PC-9 (cell line): ENCODE measurements around the gene ZNF691. TPM values are rescaled to one million over a fixed set of nuclear protein-coding genes. Genes with fewer than 3 reads are reported as not detected.
A peak's percentile ranks its signal among the peaks of the same experiment; 100 is the strongest.

Experiments used
- BruUV-seq: library from RNA; stranded (reverse); fragments of 400-500 nt; replicated peaks from 2 replicates; lab custom pipeline; 2021; lab: Mats Ljungman, UMichigan
- CTCF ChIA-PET: fragments of 300-600 bp; sonication (Branson Sonifier 250); formaldehyde crosslinking; loops from one replicate; lab custom pipeline; 2022; ENCODE audit warnings: antibody characterized with exemption; lab: Charles Lee
- POLR2A ChIA-PET: fragments of 300-600 bp; sonication (Branson Sonifier 250); formaldehyde crosslinking; loops from one replicate; lab custom pipeline; 2022; ENCODE audit warnings: antibody characterized with exemption; ENCODE audit not compliant: unreplicated experiment; lab: Charles Lee
- DNase-seq, 2 experiments: peaks; one replicate each; pipeline versions ENCODE4 v3.0.0 to v3.0.0-alpha.2; 2015 to 2022; ENCODE audit warnings: mixed read lengths in 1 of 2
- H2AFZ ChIP-seq: fragments of 200-600 bp; sonication (generic); 2 replicates; pipeline ENCODE4 v1.8.1; 2017; ENCODE audit warnings: antibody characterized with exemption
- H3F3A ChIP-seq: fragments of 200-600 bp; sonication (generic); 2 replicates; pipeline ENCODE4 v1.8.1; 2017; ENCODE audit warnings: antibody characterized with exemption, mild to moderate bottlenecking, low read depth; ENCODE audit not compliant: insufficient read depth
- H3K27ac ChIP-seq: fragments of 200-600 bp; sonication (generic); 2 replicates; pipeline ENCODE4 v1.6.1; 2016; ENCODE audit warnings: mixed run types
- H3K27me3 ChIP-seq: fragments of 200-600 bp; sonication (generic); 2 replicates; pipeline ENCODE4 v1.6.1; 2016; ENCODE audit warnings: low read depth, mixed run types; ENCODE audit not compliant: insufficient read depth
- H3K36me3 ChIP-seq: fragments of 200-600 bp; sonication (generic); 2 replicates; pipeline ENCODE4 v1.6.1; 2016; ENCODE audit warnings: low read depth, mixed run types
- H3K4me1 ChIP-seq: fragments of 200-600 bp; sonication (generic); replicated peaks from 2 replicates; pipeline ENCODE4 v1.6.1; 2016; ENCODE audit warnings: mixed run types; ENCODE audit not compliant: insufficient read depth
- H3K4me2 ChIP-seq: fragments of 200-600 bp; sonication (generic); 2 replicates; pipeline ENCODE4 v1.6.1; 2017; ENCODE audit warnings: mixed run types
- H3K4me3 ChIP-seq: fragments of 200-600 bp; sonication (generic); 2 replicates; pipeline ENCODE4 v1.6.1; 2016; ENCODE audit warnings: mixed run types
- H3K79me2 ChIP-seq: fragments of 200-600 bp; sonication (generic); 2 replicates; pipeline ENCODE4 v1.6.1; 2017; ENCODE audit warnings: low read depth, mixed run types
- H3K9me2 ChIP-seq: fragments of 200-600 bp; sonication (generic); 2 replicates; pipeline ENCODE4 v1.8.1; 2017; ENCODE audit warnings: mild to moderate bottlenecking; ENCODE audit not compliant: insufficient read depth
- H3K9me3 ChIP-seq: fragments of 200-600 bp; sonication (generic); 2 replicates; pipeline ENCODE4 v1.8.1; 2016; ENCODE audit warnings: low read depth; ENCODE audit not compliant: insufficient read depth
- H4K20me1 ChIP-seq: fragments of 200-600 bp; sonication (generic); 2 replicates; pipeline ENCODE4 v1.8.1; 2017; ENCODE audit not compliant: insufficient read depth
- EZH2 ChIP-seq: fragments of 200-600 bp; sonication (generic); IDR thresholded peaks from 2 replicates; pipeline ENCODE4 v1.8.0; 2017; ENCODE audit warnings: antibody characterized with exemption, low read depth
- intact Hi-C: fragments of 100-400 bp; cut with micrococcal nuclease; formaldehyde crosslinking; loops from one replicate; pipeline ENCODE4 v1.10.0; 2022; ENCODE audit not compliant: unreplicated experiment
- total RNA-seq: library from RNA; stranded (reverse); gene quantifications from 2 replicates; pipeline ENCODE4 v1.2.3, GENCODE V29; 2021
- TF ChIP-seq, protein P1 (sequence below): fragments of 200-600 bp; sonication (generic); conservative IDR thresholded peaks from 2 replicates; pipeline ENCODE4 v1.6.1; 2017; ENCODE audit warnings: mixed run types, antibody characterized with exemption, mild to moderate bottlenecking, moderate library complexity

The ZNF691 gene
- total RNA-seq, 1 experiment from 2014 or later = 11.4 TPM

DNA sequence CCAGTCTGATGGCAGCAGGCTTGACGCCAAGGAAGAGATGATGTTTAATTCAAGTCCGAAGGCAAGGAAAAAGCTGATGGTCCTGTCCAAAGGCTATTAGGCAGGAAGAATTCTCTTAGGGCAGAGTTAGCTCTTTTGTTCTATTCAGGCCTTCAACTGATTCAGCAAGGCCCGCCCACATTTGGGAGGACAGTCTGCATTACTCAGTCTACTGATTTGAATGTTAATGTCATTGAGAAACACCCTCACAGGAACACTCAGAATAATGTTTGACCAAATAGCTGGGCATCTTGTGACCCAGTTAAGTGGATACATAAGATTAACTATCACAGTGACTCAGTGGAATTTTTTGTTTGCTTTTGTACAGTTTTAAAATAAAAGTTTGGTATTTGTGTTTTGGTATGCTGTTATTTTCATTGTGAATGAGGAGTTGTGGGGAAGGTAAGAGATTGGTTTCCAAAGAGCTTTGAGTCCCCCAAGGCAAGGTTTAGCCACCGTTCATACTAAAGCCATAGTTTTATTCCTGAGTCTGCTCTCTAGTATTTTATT is 1.7 kb upstream of the ZNF691 start:
- Histone ChIP-seq H3K27ac (no peak overlapping the region), H3K36me3 (peaks cover 6% of the 10 kb centered on the region)
- POLR2A ChIA-PET = no interaction called here

GRCh38 chr1:42845193-42845592 is 1.2 kb upstream of the ZNF691 start:
- CTCF ChIA-PET = interaction anchor here (1.4 kb wide), 1 partner anchor 78 kb away, joined by 3 read pairs; no protein-coding TSS in a partner anchor
- no peak overlapping the region for H3K4me3 ChIP-seq
- POLR2A ChIA-PET = no interaction called here

More for the DNA sequence above, 1.7 kb upstream of the ZNF691 start:
- Histone ChIP-seq H3K79me2 (peaks cover 14% of the 10 kb centered on the region), H2AFZ (no peak overlapping the region), H3K9me3 (no peaks in the 10 kb centered on the region; the same call in 1 of the 2 replicates), H3K9me2 (no peaks in the 10 kb centered on the region), H3K4me3 (no peak overlapping the region), H4K20me1 (no peaks in the 10 kb centered on the region), H3K4me2 (no peak overlapping the region), H3F3A (peaks cover 21% of the 10 kb centered on the region; the same call in 1 of the 2 replicates), H3K27me3 (no peaks in the 10 kb centered on the region), H3K4me1 (peaks cover 21% of the 10 kb centered on the region)
- BruUV-seq = no TSS peak
- intact Hi-C loops = no loop called here
- peak in 1 of 2 experiments; percentile 41 for DNase-seq
- CTCF ChIA-PET = no interaction called here
- TF ChIP-seq EZH2 = no peak
- TF ChIP-seq, protein P1, sequence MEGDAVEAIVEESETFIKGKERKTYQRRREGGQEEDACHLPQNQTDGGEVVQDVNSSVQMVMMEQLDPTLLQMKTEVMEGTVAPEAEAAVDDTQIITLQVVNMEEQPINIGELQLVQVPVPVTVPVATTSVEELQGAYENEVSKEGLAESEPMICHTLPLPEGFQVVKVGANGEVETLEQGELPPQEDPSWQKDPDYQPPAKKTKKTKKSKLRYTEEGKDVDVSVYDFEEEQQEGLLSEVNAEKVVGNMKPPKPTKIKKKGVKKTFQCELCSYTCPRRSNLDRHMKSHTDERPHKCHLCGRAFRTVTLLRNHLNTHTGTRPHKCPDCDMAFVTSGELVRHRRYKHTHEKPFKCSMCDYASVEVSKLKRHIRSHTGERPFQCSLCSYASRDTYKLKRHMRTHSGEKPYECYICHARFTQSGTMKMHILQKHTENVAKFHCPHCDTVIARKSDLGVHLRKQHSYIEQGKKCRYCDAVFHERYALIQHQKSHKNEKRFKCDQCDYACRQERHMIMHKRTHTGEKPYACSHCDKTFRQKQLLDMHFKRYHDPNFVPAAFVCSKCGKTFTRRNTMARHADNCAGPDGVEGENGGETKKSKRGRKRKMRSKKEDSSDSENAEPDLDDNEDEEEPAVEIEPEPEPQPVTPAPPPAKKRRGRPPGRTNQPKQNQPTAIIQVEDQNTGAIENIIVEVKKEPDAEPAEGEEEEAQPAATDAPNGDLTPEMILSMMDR = no peak

DNA sequence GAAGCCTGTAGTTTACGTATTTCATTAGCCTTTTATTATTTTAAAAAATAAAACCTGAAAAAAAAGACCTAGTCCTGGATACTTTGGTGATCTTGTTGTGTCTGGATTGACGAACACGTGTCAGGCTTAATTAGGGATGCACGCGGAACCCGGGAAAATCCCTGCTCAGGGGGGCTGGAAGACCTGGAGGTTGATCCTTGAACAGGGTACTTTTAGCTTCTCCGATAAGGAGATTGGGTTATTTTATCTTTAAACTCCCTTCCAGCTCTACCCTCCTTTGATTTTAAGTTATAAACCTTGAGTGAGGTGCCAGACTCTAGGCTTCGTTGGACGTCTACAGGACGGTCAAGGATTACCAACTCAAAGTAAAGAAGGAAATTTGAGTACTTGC is 552 bp upstream of the ZNF691 start:
- H4K20me1 ChIP-seq = no peaks in the 10 kb centered on the region
- ChIA-PET CTCF (interaction anchor here (0.7 to 1.6 kb wide), 6 partner anchors 28 to 228 kb away, joined by 3 to 15 read pairs (median 8); partner anchors contain the start of genes ERMAP and SVBP), POLR2A (interaction anchor here (0.5 to 0.9 kb wide), 9 partner anchors 29 to 1001 kb away, joined by 3 to 8 read pairs (median 5); partner anchors contain the start of genes C1orf50, ERMAP, P3H1 and SVBP)
- TF ChIP-seq, protein P1 = no peak
- TF ChIP-seq EZH2 = no peak
- H2AFZ ChIP-seq = peak overlapping the region; percentile 96
- peaks cover 5% of the 10 kb centered on the region; the same call in 1 of the 2 replicates for H3K9me3 ChIP-seq
- peaks cover 21% of the 10 kb centered on the region; the same call in 1 of the 2 replicates for H3F3A ChIP-seq
- BruUV-seq = TSS peak; percentile 80
- H3K27ac ChIP-seq = no peak overlapping the region
- peaks cover 21% of the 10 kb centered on the region for H3K4me1 ChIP-seq
- H3K27me3 ChIP-seq = no peaks in the 10 kb centered on the region
- H3K36me3 ChIP-seq = peaks cover 15% of the 10 kb centered on the region
- H3K4me2 ChIP-seq = peak overlapping the region; percentile 95
- H3K79me2 ChIP-seq = peaks cover 14% of the 10 kb centered on the region
- intact Hi-C loops = no loop called here
- peak overlapping the region; percentile 80 for H3K4me3 ChIP-seq
- no peaks in the 10 kb centered on the region for H3K9me2 ChIP-seq
- no peak for DNase-seq

More at GRCh38 chr1:42845193-42845592, 1.2 kb upstream of the ZNF691 start:
- TF ChIP-seq, protein P1 = no peak
- no peak for TF ChIP-seq EZH2
- intact Hi-C loops = no loop called here
- no peak for DNase-seq
- peaks cover 21% of the 10 kb centered on the region for H3K4me1 ChIP-seq
- no peak overlapping the region for H2AFZ ChIP-seq
- no peaks in the 10 kb centered on the region for H3K9me2 ChIP-seq
- H4K20me1 ChIP-seq = no peaks in the 10 kb centered on the region
- H3K27me3 ChIP-seq = no peaks in the 10 kb centered on the region
- H3K36me3 ChIP-seq = peaks cover 9% of the 10 kb centered on the region
- peaks cover 14% of the 10 kb centered on the region for H3K79me2 ChIP-seq
- no TSS peak for BruUV-seq
- H3F3A ChIP-seq = peaks cover 21% of the 10 kb centered on the region; the same call in 1 of the 2 replicates
- no peak overlapping the region for H3K27ac ChIP-seq
- no peak overlapping the region; the same call in 1 of the 2 replicates for H3K4me2 ChIP-seq
- no peaks in the 10 kb centered on the region; the same call in 1 of the 2 replicates for H3K9me3 ChIP-seq
